ENCODE measurements around the gene BLACAT1. TPM values are rescaled to one million over a fixed set of nuclear protein-coding genes. Genes with fewer than 3 reads are reported as not detected.
A peak's percentile ranks its signal among the peaks of the same experiment; 100 is the strongest.

Gene BLACAT1
- 0.66 and 0.89 TPM in 2 replicates for total RNA-seq (2014; rRNA removed; shearing (Covaris generic))

GRCh38 chr1:205455581-205456382, at the start of gene BLACAT1:
Gene BLACAT1, minus strand, starts transcription at chr1:205456045.
- no peak for DNase-seq (ENCODE audit: low spot score)

GRCh38 chr1:205505076-205505729, 49.4 kb upstream of the BLACAT1 start:
- DNase-seq (ENCODE audit: low spot score), result no peak

- DNase-seq (ENCODE audit: low spot score), result peak; percentile 69
Measured at GRCh38 chr1:205504311-205505075, 48.6 kb upstream of the BLACAT1 start, which contains the start of gene CDK18. Gene CDK18, plus strand, starts transcription at chr1:205504669. Its CDS starts 18,499 bp downstream, at chr1:205523168.

- DNase-seq (ENCODE audit: low spot score), result no peak
Measured at GRCh38 chr1:205502992-205503391, 47.1 kb upstream of the BLACAT1 start.

GRCh38 chr1:205502111-205502810, 46.4 kb upstream of the BLACAT1 start:
- DNase-seq (ENCODE audit: low spot score), result no peak

- no peak for DNase-seq (ENCODE audit: low spot score)
Measured at GRCh38 chr1:205500240-205501233, 44.7 kb upstream of the BLACAT1 start.

- DNase-seq (ENCODE audit: low spot score), result no peak
Measured at GRCh38 chr1:205499789-205500188, 43.9 kb upstream of the BLACAT1 start.

- no peak for DNase-seq (ENCODE audit: low spot score)
Measured at GRCh38 chr1:205497351-205497750, 41.5 kb upstream of the BLACAT1 start.

GRCh38 chr1:205496661-205497060, 40.8 kb upstream of the BLACAT1 start:
- no peak for DNase-seq (ENCODE audit: low spot score)

GRCh38 chr1:205495237-205495823, 39.5 kb upstream of the BLACAT1 start:
- DNase-seq (ENCODE audit: low spot score), result no peak

- DNase-seq (ENCODE audit: low spot score), result no peak
Measured at GRCh38 chr1:205494115-205494514, 38.3 kb upstream of the BLACAT1 start.

- DNase-seq (ENCODE audit: low spot score), result peak; percentile 91
Measured at GRCh38 chr1:205493241-205494085, 37.6 kb upstream of the BLACAT1 start.

GRCh38 chr1:205492774-205493173, 36.9 kb upstream of the BLACAT1 start:
- DNase-seq (ENCODE audit: low spot score), result no peak

GRCh38 chr1:205492201-205492667, 36.4 kb upstream of the BLACAT1 start:
- DNase-seq (ENCODE audit: low spot score), result no peak

- no peak for DNase-seq (ENCODE audit: low spot score)
Measured at GRCh38 chr1:205491794-205492193, 35.9 kb upstream of the BLACAT1 start.

GRCh38 chr1:205488074-205488723, 32.4 kb upstream of the BLACAT1 start:
- peak; percentile 72 for DNase-seq (ENCODE audit: low spot score)

GRCh38 chr1:205486258-205486657, 30.4 kb upstream of the BLACAT1 start:
- no peak for DNase-seq (ENCODE audit: low spot score)
